Astrocyte of the spinal cord (primary cell): ENCODE results near the gene PLD1.
A peak's percentile ranks its signal among the peaks of the same experiment; 100 is the strongest.

Source experiments
- DNase-seq: peaks from one replicate; pipeline ENCODE4 v3.0.0; 2011; ENCODE audit warnings: low read depth, low spot score
- H3K4me3 ChIP-seq: 2 replicates; pipeline ENCODE4 v1.5.1; 2011; ENCODE audit warnings: low read depth, mild to moderate bottlenecking, low read length, moderate library complexity
- CTCF ChIP-seq: IDR thresholded peaks from 2 replicates; pipeline ENCODE4 v1.5.1; 2012; ENCODE audit warnings: low read depth, mild to moderate bottlenecking, low read length, inconsistent platforms
- in situ Hi-C: cut with HindIII; loops from 2 replicates; pipeline ENCODE4 v1.10.0; 2017; ENCODE audit warnings: low sequenced_read_pairs

PLD1 gene

GRCh38 chr3:171832989-171833388 is 22.7 kb upstream of the PLD1 start:
- no peak overlapping the region for H3K4me3 ChIP-seq
- TF ChIP-seq CTCF, result no peak
- no peak for DNase-seq
- in situ Hi-C loops, result no loop called here

- in situ Hi-C loops, result no loop called here
- no peak overlapping the region for H3K4me3 ChIP-seq
- TF ChIP-seq CTCF, result no peak
- DNase-seq, result no peak
Observed at GRCh38 chr3:171831936-171832335, 21.7 kb upstream of the PLD1 start.

GRCh38 chr3:171830518-171830875 is 20.2 kb upstream of the PLD1 start:
- no peak for TF ChIP-seq CTCF
- H3K4me3 ChIP-seq, result no peak overlapping the region
- DNase-seq, result no peak
- in situ Hi-C loops, result no loop called here

DNA sequence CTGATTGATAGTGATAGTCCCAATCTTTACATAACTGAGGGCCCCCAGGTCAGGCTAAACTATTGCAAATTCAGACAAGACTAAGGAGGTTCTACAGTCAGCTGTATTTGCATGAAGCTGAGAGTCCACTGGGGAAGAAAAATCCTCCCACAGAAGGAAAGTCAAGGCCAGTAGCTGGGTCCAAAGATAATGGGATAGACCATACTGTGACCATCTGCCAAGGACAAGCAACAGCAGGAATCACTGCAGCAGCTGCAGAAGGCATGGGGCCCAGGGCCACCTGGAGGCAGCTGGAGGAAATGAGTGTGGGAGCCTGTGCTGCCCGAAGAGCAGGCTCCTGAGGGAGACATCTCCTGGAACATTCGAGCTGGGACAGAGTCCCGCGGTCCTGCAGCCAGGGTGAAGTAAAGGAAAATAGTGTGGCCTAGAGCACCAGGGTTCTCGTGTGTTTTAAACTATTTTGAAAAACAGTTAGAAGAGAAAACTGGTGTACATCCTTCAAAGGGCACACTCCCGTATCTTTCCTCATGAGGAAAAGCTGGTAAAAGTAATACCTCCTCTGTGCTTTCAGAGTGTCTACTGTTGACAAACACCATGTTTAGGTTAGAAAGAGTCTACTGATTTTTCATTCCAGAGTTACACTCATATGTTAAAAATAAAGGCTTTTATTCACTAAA is 19.7 kb upstream of the PLD1 start:
- TF ChIP-seq CTCF, result peak; percentile 89
- in situ Hi-C loops, result no loop called here
- DNase-seq, result peak; percentile 79
- H3K4me3 ChIP-seq, result no peak overlapping the region

DNA sequence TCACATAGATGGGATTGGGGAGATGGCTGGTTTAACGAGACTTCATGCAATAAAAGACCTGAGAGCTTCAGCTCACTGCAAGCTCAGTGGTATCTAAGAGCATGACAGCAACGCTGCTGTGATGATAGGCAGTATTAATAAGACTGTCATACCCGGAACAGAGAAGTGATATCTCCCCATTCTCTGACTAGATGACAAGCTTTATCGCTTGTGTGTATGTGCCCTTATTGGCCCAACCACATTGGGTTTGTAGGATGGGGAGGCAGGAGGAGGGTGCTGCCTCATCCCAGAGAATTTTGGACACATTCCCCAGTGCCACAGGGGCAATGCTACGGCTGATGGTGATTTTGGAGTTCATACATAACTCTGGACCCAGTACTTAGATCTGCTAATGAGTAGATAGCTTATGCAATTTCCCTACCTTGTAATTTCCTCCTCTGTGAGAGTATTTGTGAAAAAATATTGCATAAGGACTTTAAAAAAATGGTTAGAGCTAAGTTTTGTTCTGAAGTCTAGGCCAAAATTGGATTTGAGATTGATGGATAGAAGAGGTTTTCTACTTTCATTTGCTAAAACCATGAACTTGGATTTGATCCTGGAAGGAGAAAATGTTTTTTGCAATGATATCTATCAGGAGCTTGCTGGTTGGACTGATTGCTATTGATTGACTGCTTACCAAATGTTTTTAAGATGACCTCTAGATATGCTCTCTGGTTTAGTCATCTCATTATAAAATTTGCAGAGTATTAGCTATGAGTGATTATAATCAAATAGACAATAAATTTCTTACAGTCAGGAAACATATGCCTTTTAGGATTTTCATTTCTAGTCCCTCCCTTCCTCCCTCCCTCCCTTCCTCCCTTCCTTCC is 18.9 kb upstream of the PLD1 start:
- TF ChIP-seq CTCF, result no peak
- no peak for DNase-seq
- no peak overlapping the region for H3K4me3 ChIP-seq
- in situ Hi-C loops, result no loop called here

- TF ChIP-seq CTCF, result no peak
Observed at GRCh38 chr3:171827836-171828458, 17.7 kb upstream of the PLD1 start.

More at GRCh38 chr3:171827836-171828458, 17.7 kb upstream of the PLD1 start:
- in situ Hi-C loops, result no loop called here
- H3K4me3 ChIP-seq, result no peak overlapping the region
- DNase-seq, result no peak
